MM.1S (cell line): ENCODE results near the gene CDH5.

Experiments
- EZH2 ChIP-seq: fragments of 300-600 bp; sonication (generic); optimal IDR thresholded peaks from 2 replicates; pipeline ENCODE3; 2017; ENCODE audit warnings: low read depth, mild to moderate bottlenecking, antibody characterized with exemption, low read length, mixed read lengths
- TF ChIP-seq, protein P1 (sequence below): fragments of 300-600 bp; sonication (generic); IDR thresholded peaks from 2 replicates; pipeline ENCODE4 v1.5.1; 2016; ENCODE audit warnings: antibody characterized with exemption, low read length, mixed read lengths

DNA sequence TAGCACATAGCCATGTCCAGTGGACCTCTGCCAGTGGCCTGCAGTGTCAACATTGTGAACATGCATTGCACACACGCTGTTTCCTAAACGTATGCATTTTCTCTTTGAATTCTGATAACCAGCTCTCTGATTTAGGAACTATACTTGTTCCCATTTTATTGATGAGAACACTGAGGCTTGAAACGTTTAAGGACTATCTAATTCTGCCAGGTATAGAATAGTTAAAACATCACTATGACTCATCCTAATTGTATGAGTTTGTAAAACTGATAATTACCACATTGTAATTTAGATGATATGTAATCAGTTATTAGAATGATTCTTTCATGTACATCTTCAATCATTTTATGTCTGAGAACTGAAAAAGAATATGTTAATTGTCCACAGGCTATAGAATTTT, 63.7 kb downstream of the CDH5 start:
- TF ChIP-seq, protein P1, sequence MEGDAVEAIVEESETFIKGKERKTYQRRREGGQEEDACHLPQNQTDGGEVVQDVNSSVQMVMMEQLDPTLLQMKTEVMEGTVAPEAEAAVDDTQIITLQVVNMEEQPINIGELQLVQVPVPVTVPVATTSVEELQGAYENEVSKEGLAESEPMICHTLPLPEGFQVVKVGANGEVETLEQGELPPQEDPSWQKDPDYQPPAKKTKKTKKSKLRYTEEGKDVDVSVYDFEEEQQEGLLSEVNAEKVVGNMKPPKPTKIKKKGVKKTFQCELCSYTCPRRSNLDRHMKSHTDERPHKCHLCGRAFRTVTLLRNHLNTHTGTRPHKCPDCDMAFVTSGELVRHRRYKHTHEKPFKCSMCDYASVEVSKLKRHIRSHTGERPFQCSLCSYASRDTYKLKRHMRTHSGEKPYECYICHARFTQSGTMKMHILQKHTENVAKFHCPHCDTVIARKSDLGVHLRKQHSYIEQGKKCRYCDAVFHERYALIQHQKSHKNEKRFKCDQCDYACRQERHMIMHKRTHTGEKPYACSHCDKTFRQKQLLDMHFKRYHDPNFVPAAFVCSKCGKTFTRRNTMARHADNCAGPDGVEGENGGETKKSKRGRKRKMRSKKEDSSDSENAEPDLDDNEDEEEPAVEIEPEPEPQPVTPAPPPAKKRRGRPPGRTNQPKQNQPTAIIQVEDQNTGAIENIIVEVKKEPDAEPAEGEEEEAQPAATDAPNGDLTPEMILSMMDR: no peak
- TF ChIP-seq EZH2: no peak
